Colonic mucosa (tissue), 4 donors: ENCODE results near the gene PROSER2. TPM values are rescaled to one million over a fixed set of nuclear protein-coding genes. Genes with fewer than 3 reads are reported as not detected.

ENCODE experiments used
- DNase-seq: peaks from one replicate; pipeline ENCODE4 v3.0.0-alpha.2; 2020
- H3K27ac ChIP-seq: fragments of 200-600 bp; one replicate; pipeline ENCODE4 v1.8.0; 2021
- H3K27me3 ChIP-seq: fragments of 200-600 bp; one replicate; pipeline ENCODE4 v1.8.0; 2021
- H3K36me3 ChIP-seq: fragments of 200-600 bp; one replicate; pipeline ENCODE4 v1.8.0; 2021
- H3K4me1 ChIP-seq: fragments of 200-600 bp; one replicate; pipeline ENCODE4 v1.8.0; 2021; ENCODE audit warnings: mild to moderate bottlenecking
- H3K4me3 ChIP-seq: fragments of 200-600 bp; one replicate; pipeline ENCODE4 v1.8.0; 2021
- H3K9ac ChIP-seq, 2 donors: one replicate each; pipeline ENCODE4 v1.7.0; 2013; ENCODE audit warnings: control low read depth in 2 of 2, low read depth in 2 of 2, low read length in 2 of 2
- H3K9me3 ChIP-seq: fragments of 200-600 bp; one replicate; pipeline ENCODE4 v1.8.0; 2021
- intact Hi-C: fragments of 100-400 bp; cut with DNase I; formaldehyde crosslinking; loops from one replicate; pipeline ENCODE4 v1.14.1; 2022
- total RNA-seq, 2 donors: library from RNA; stranded (reverse); fragmentation: NEBNext Ultra II Directional in 1 of 2; extraction: Animal tissue kit (Norgen Biotek cat#: 25700) in 1 of 2; gene quantifications; one replicate each; pipeline ENCODE4 v1.2.1, GENCODE V29; 2021
- TF ChIP-seq, protein P1 (sequence below): fragments of 200-600 bp; IDR thresholded peaks from one replicate; pipeline ENCODE4 v1.8.0; 2022; ENCODE audit warnings: antibody characterized with exemption, mild to moderate bottlenecking
- donor health status: healthy.
- donor health status: DM: no; HTN: no; CAD: no.
- donor health status: DM: no; HTN: no; CAD: no.

PROSER2 gene
- total RNA-seq, 2 donors from 2014 or later, result 12.9 to 16.2 TPM

DNA sequence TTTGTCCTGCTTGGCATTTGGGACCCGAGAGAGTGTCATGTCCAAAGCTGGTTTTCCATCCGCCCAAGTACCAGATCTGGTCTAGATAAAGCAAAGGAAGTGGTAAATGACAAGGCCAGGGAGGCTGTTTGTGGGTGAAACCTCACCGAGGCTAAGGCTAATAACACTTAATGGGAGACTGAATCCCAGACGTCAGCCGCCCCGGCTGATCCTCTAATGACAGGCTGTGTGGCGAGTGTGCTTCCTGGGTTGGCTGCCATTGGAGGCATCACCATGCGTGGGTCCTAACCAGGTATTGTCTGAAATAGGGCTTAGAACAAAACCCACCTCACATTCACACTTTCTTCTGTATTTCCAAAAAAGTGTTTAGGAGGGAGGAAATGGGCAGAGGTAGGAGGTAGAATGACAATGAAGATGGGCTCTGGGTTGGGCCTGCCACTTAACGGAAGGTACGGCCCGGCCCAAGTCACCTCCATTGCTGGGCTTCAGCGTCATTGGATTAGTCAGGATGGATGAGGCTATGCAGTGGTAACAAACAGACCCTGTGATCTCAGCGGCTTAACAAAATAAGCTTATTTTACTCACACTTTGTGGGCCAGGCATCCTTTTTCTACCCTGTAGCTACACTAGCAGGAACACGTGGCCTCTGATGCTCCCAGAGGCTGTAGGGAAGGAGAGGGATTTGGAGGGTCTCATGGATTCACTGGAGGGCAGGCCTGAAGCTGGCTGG lies 59.7 kb downstream of the PROSER2 start:
- intact Hi-C loops, result no loop called here
- no peaks in the 10 kb centered on the region for H3K9me3 ChIP-seq
- no peaks in the 10 kb centered on the region for H3K36me3 ChIP-seq
- no peak overlapping the region for H3K9ac ChIP-seq
- no peaks in the 10 kb centered on the region for H3K27me3 ChIP-seq
- H3K27ac ChIP-seq, result no peak overlapping the region
- H3K4me1 ChIP-seq, result no peaks in the 10 kb centered on the region
- no peak for DNase-seq
- TF ChIP-seq, protein P1, sequence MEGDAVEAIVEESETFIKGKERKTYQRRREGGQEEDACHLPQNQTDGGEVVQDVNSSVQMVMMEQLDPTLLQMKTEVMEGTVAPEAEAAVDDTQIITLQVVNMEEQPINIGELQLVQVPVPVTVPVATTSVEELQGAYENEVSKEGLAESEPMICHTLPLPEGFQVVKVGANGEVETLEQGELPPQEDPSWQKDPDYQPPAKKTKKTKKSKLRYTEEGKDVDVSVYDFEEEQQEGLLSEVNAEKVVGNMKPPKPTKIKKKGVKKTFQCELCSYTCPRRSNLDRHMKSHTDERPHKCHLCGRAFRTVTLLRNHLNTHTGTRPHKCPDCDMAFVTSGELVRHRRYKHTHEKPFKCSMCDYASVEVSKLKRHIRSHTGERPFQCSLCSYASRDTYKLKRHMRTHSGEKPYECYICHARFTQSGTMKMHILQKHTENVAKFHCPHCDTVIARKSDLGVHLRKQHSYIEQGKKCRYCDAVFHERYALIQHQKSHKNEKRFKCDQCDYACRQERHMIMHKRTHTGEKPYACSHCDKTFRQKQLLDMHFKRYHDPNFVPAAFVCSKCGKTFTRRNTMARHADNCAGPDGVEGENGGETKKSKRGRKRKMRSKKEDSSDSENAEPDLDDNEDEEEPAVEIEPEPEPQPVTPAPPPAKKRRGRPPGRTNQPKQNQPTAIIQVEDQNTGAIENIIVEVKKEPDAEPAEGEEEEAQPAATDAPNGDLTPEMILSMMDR, result no peak
- no peak overlapping the region for H3K4me3 ChIP-seq

DNA sequence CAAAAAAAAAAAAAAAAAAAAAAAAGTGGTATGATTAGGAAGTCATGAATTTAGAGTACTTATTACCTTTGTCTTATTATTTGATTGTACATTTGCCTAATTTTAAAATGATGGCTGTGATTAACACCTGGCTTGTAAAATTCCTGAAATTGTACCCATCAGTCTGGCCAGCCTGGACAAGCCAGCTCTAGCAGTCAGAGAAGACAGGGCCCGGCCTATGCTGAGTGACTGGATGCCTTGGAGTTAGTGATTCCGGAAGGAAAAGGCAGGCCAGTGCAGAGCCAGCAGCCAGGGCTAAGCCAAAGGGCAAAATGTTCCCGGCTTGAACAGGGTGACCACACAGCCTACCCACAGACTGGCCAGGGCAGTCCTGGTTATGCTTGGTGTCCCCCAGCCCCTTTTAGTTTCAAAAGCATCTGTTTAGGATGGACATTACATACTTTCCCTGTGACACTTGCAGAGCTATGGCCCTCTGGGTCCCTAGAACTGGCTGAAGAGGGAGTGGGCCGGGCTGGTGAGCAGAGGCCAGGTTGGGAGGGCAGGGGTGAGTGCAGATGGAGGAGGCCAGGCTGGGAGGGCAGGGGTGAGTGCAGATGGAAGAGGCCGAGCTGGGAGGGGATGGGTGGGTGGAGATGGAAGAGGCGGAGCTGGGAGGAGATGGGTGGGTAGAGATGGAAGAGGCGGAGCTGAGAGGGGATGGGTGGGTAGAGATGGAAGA lies 61.7 kb downstream of the PROSER2 start:
- DNase-seq, result no peak
- Histone ChIP-seq H3K27ac (no peak overlapping the region), H3K4me1 (no peaks in the 10 kb centered on the region), H3K27me3 (no peaks in the 10 kb centered on the region), H3K9ac (no peak overlapping the region), H3K9me3 (no peaks in the 10 kb centered on the region), H3K4me3 (no peak overlapping the region), H3K36me3 (no peaks in the 10 kb centered on the region)
- intact Hi-C loops, result no loop called here
- TF ChIP-seq, protein P1, result no peak

DNA sequence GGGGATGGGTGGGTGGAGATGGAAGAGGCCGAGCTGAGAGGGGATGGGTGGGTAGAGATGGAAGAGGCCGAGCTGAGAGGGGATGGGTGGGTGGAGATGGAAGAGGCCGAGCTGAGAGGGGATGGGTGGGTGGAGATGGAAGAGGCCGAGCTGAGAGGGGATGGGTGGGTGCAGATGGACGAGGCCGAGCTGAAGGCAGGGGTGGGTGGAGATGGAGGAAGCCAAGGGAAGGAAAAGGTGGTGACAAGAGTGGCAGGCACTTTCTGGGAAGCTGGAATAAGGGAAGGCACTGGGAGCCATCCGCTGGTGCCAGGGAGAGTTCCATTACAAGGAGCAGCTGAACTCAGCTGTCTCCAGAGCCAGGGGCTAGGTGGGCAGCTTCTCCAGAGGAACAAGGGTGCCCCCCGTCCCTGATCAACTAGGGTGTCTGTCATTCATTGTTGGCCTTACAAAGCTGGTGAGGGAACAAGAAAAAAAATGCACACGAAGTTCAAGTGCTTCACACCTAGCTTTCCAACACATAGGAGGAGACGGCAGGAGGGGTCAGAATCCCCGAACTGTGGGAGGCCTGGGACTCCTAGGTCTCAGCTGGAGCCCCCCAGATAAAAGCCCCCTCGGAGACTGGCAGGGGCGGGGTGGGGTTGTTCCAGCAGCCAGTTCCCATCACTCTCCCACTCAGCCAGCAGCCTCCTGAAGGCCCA lies 62.4 kb downstream of the PROSER2 start:
- no peaks in the 10 kb centered on the region for H3K4me1 ChIP-seq
- TF ChIP-seq, protein P1, result no peak
- no peaks in the 10 kb centered on the region for H3K36me3 ChIP-seq
- no peak for DNase-seq
- no peak overlapping the region for H3K27ac ChIP-seq
- no peak overlapping the region for H3K9ac ChIP-seq
- intact Hi-C loops, result no loop called here
- no peaks in the 10 kb centered on the region for H3K9me3 ChIP-seq
- H3K27me3 ChIP-seq, result no peaks in the 10 kb centered on the region
- H3K4me3 ChIP-seq, result no peak overlapping the region

DNA sequence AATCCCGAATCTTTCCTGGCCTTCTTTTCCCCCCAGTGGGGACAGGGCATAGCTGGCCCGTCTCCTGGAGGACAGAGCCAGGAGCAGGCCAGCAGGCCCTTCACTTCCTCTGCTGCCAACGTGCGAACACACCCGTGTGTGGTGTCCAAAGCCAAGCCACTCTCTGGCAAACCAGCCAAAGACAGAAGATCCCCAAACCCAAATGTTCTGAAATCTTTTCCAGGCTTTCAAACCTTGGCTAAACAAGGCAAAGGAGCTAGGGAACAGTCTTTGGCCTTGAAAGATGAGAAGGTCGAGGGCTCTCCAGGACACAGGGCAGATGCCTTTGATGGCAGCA lies 63.0 kb downstream of the PROSER2 start:
- Histone ChIP-seq H3K27ac (no peak overlapping the region), H3K9ac (no peak overlapping the region), H3K27me3 (no peaks in the 10 kb centered on the region), H3K9me3 (no peaks in the 10 kb centered on the region), H3K4me3 (no peak overlapping the region), H3K36me3 (no peaks in the 10 kb centered on the region), H3K4me1 (no peaks in the 10 kb centered on the region)
- DNase-seq, result no peak
- TF ChIP-seq, protein P1, result no peak
- intact Hi-C loops, result no loop called here

DNA sequence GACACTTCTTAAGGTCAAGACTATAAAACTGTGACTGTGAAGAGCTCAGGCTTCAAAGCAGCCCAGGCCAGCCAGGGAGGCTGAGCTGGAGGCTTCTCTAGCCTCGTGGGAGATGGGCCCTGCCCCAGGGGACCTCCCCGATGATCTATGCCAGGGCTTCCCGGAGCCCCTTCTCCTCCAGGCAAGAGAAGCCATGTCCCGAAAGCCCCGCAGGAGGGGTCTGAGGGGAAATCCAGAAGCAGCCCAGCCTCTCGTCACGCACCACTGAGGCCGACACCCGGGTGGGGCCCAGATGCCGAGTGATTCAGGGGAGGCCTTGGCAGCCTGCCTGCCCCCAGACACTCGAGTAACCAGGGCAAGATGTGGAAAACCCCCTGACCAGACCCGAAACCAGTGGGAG lies 63.7 kb downstream of the PROSER2 start:
- TF ChIP-seq, protein P1, result no peak
- intact Hi-C loops, result no loop called here
- H3K27ac ChIP-seq, result no peak overlapping the region
- H3K9ac ChIP-seq, result no peak overlapping the region
- no peak overlapping the region for H3K4me3 ChIP-seq
- DNase-seq, result no peak
- no peaks in the 10 kb centered on the region for H3K27me3 ChIP-seq
- no peaks in the 10 kb centered on the region for H3K9me3 ChIP-seq
- H3K36me3 ChIP-seq, result no peaks in the 10 kb centered on the region
- no peaks in the 10 kb centered on the region for H3K4me1 ChIP-seq
